ENCODE measurements around the gene FOXF1. TPM values are rescaled to one million over a fixed set of nuclear protein-coding genes. Genes with fewer than 3 reads are reported as not detected.

The FOXF1 gene
- total RNA-seq, 3 donors from 2014 or later = 6.9 to 85.8 (median 9.9) TPM

DNA sequence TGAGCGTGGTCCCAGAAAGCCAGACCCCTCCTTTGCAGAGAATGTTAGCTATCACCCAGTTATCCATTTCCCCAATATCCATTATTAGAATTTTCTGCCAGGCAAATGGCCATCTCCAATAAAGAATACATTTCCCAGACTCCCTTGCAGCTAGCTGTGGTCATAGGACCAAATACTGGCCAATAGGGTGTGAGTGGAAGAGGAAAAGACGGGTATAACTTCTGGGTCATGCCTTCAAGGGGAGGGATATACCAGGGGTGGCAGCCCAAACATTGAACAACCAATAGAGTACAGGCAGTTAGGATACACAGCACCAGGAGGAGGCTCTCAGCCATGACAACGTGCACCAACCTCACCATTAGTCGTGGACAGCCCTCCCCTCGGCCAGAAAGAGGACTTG, 26.1 kb upstream of the FOXF1 start:
- TF ChIP-seq, protein P1, sequence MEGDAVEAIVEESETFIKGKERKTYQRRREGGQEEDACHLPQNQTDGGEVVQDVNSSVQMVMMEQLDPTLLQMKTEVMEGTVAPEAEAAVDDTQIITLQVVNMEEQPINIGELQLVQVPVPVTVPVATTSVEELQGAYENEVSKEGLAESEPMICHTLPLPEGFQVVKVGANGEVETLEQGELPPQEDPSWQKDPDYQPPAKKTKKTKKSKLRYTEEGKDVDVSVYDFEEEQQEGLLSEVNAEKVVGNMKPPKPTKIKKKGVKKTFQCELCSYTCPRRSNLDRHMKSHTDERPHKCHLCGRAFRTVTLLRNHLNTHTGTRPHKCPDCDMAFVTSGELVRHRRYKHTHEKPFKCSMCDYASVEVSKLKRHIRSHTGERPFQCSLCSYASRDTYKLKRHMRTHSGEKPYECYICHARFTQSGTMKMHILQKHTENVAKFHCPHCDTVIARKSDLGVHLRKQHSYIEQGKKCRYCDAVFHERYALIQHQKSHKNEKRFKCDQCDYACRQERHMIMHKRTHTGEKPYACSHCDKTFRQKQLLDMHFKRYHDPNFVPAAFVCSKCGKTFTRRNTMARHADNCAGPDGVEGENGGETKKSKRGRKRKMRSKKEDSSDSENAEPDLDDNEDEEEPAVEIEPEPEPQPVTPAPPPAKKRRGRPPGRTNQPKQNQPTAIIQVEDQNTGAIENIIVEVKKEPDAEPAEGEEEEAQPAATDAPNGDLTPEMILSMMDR (IDR thresholded peaks at IDR 0.05) = no peak

DNA sequence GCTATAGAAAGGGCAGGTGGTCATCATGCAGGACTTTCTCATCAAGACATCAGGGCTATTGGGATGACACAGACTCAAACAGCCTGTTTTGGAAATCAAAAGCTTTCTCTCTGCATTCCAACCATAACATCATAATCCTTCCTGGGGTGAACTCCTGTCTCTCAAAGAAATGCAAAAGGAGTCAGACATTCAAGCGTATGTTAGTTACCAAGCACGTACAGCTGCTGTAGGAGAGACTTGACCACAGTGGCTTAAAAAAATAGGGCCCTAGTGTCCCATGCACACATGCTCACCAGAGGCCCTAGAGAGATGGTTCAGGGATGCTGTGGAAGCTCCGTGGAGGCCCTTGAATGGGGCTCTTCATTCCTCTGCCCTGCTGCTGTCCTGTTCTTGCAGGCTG, 24.6 kb upstream of the FOXF1 start:
- intact Hi-C loops (cut with DNase I, micrococcal nuclease) = no loop called here
- no peak for ATAC-seq

More for the DNA sequence above, 26.1 kb upstream of the FOXF1 start:
- DNase-seq (no peak), ATAC-seq (no peak)
- Histone ChIP-seq H3K4me1 (ENCODE audit: low read depth) (no peaks in the 10 kb centered on the region), H3K4me3 (no peak overlapping the region), H3K36me3 (ENCODE audit: low read depth) (no peaks in the 10 kb centered on the region), H3K9me3 (peaks cover 5% of the 10 kb centered on the region)
- intact Hi-C loops (cut with DNase I, micrococcal nuclease) = no loop called here

DNA sequence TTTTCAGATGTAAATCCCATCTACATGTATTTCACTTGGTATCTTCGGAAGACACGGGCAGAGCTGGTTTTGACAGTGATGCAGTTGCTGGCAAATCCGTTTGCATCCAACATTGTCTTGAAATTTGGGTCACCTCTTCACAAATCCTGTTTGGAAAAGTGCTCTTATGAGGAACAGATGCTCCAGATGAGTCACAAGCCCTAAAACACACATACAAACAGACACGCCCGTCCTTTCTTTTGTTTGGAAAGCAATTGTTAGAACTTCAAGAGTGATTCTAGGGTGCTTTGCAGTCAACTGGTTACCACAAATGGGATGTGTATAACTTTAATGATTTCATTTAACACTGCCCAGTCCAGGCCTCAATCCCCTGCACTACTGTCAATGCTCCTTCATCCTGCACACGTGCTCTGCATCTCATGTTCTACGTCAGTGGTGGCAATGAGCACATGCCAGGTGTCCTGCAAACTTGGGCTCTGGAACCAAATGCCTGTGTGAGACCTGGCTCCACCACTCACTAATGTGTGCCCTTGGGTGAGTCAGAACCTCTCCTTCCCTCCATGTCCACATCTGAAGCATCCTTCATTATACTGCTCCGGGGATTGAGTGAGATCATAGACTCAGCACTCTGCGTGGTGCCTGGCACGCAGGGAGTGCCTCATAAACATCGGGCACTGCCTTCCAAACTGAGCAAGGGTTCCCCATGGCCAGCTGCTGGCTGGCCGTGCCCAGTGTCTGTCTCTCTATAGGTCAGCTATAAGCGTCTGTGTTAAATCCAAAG, 19.3 kb upstream of the FOXF1 start:
- DNase-seq (no peak), ATAC-seq (no peak)
- intact Hi-C loops (cut with DNase I, micrococcal nuclease) = no loop called here

More for the DNA sequence above, 24.6 kb upstream of the FOXF1 start:
- Histone ChIP-seq H3K4me1 (ENCODE audit: low read depth) (no peaks in the 10 kb centered on the region), H3K9me3 (peaks cover 5% of the 10 kb centered on the region), H3K36me3 (ENCODE audit: low read depth) (no peaks in the 10 kb centered on the region), H3K4me3 (no peak overlapping the region)
- TF ChIP-seq, protein P1 (IDR thresholded peaks at IDR 0.05) = no peak
- DNase-seq = no peak

DNA sequence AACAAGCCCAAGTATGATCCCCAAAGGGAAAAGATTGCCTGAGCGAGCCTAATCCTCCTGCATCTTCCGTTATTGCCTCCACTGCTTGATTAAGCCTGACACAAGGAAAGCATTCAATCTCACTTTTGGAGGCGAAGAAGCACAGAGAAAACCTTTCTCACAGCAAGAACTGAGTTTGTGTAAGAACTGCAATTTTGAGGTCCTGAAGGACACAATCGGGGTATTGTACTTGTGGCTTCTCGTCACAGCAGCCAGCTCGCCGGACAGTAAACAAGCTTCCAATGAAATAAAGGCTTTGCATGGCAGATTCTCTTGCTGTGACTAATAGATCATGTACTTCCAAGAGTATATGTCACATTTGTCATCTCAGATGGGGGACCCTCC, 18.7 kb upstream of the FOXF1 start:
- no peaks in the 10 kb centered on the region for H3K9me3 ChIP-seq
- DNase-seq = no peak
- intact Hi-C loops (cut with DNase I, micrococcal nuclease) = no loop called here
- no peaks in the 10 kb centered on the region for H3K36me3 ChIP-seq (ENCODE audit: low read depth)
- H3K4me3 ChIP-seq = no peak overlapping the region
- TF ChIP-seq, protein P1 (IDR thresholded peaks at IDR 0.05) = no peak
- H3K4me1 ChIP-seq (ENCODE audit: low read depth) = no peaks in the 10 kb centered on the region
- ATAC-seq = no peak

More for the DNA sequence above, 19.3 kb upstream of the FOXF1 start:
- no peaks in the 10 kb centered on the region for H3K4me1 ChIP-seq (ENCODE audit: low read depth)
- TF ChIP-seq, protein P1 (IDR thresholded peaks at IDR 0.05) = no peak
- H3K4me3 ChIP-seq = no peak overlapping the region
- H3K36me3 ChIP-seq (ENCODE audit: low read depth) = no peaks in the 10 kb centered on the region
- no peaks in the 10 kb centered on the region for H3K9me3 ChIP-seq

DNA sequence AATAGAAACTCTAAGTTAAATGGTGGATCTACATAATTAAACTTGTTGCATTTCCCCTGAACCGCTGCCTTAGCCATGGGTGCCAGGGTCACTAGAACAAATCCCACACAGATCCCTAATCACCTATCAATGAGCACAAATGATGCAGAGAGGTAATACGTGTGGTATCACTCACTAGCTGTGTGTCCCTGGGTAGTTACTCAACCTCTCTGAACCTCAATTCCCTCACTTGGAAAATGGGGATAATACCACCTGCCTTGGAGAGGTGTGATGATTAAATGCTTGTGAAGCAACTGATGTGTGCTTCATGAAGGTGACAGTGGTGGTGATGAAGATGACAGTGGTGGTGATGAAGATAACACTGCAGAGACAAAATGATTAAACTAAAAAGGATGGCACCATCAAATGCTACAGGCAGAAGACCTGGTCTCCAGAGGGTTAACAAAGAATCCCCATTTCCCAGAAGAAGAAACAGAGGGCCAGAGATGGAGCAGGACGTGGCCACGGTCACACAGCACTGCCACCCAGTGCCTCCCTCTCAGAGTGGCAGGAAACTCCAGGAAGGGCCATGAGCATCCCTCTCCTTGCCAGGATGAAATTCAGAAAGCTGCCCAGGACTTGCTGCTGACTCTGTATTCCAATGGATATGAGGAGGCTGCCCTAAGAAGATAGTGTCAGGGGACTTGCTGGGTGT, 17.9 kb upstream of the FOXF1 start:
- no peak for ATAC-seq
- H3K9me3 ChIP-seq = no peaks in the 10 kb centered on the region
- H3K4me3 ChIP-seq = no peak overlapping the region
- H3K4me1 ChIP-seq (ENCODE audit: low read depth) = no peaks in the 10 kb centered on the region
- TF ChIP-seq, protein P1 (IDR thresholded peaks at IDR 0.05) = no peak
- no peaks in the 10 kb centered on the region for H3K36me3 ChIP-seq (ENCODE audit: low read depth)
- DNase-seq = no peak
- intact Hi-C loops (cut with DNase I, micrococcal nuclease) = no loop called here
